PC-9 (cell line): ENCODE results near the gene CPD. TPM values are rescaled to one million over a fixed set of nuclear protein-coding genes. Genes with fewer than 3 reads are reported as not detected.

ENCODE experiments used
- BruUV-seq: library from RNA; stranded (reverse); fragments of 400-500 nt; replicated peaks from 2 replicates; lab custom pipeline; 2021; lab: Mats Ljungman, UMichigan
- CTCF ChIA-PET: fragments of 300-600 bp; sonication (Branson Sonifier 250); formaldehyde crosslinking; loops from one replicate; lab custom pipeline; 2022; ENCODE audit warnings: antibody characterized with exemption; lab: Charles Lee
- POLR2A ChIA-PET: fragments of 300-600 bp; sonication (Branson Sonifier 250); formaldehyde crosslinking; loops from one replicate; lab custom pipeline; 2022; ENCODE audit warnings: antibody characterized with exemption; ENCODE audit not compliant: unreplicated experiment; lab: Charles Lee
- DNase-seq, 2 experiments: peaks; one replicate each; pipeline versions ENCODE4 v3.0.0 to v3.0.0-alpha.2; 2015 to 2022; ENCODE audit warnings: mixed read lengths in 1 of 2
- H2AFZ ChIP-seq: fragments of 200-600 bp; sonication (generic); 2 replicates; pipeline ENCODE4 v1.8.1; 2017; ENCODE audit warnings: antibody characterized with exemption
- H3F3A ChIP-seq: fragments of 200-600 bp; sonication (generic); 2 replicates; pipeline ENCODE4 v1.8.1; 2017; ENCODE audit warnings: antibody characterized with exemption, mild to moderate bottlenecking, low read depth; ENCODE audit not compliant: insufficient read depth
- H3K27ac ChIP-seq: fragments of 200-600 bp; sonication (generic); 2 replicates; pipeline ENCODE4 v1.6.1; 2016; ENCODE audit warnings: mixed run types
- H3K27me3 ChIP-seq: fragments of 200-600 bp; sonication (generic); 2 replicates; pipeline ENCODE4 v1.6.1; 2016; ENCODE audit warnings: low read depth, mixed run types; ENCODE audit not compliant: insufficient read depth
- H3K36me3 ChIP-seq: fragments of 200-600 bp; sonication (generic); 2 replicates; pipeline ENCODE4 v1.6.1; 2016; ENCODE audit warnings: low read depth, mixed run types
- H3K4me1 ChIP-seq: fragments of 200-600 bp; sonication (generic); replicated peaks from 2 replicates; pipeline ENCODE4 v1.6.1; 2016; ENCODE audit warnings: mixed run types; ENCODE audit not compliant: insufficient read depth
- H3K4me2 ChIP-seq: fragments of 200-600 bp; sonication (generic); 2 replicates; pipeline ENCODE4 v1.6.1; 2017; ENCODE audit warnings: mixed run types
- H3K4me3 ChIP-seq: fragments of 200-600 bp; sonication (generic); 2 replicates; pipeline ENCODE4 v1.6.1; 2016; ENCODE audit warnings: mixed run types
- H3K79me2 ChIP-seq: fragments of 200-600 bp; sonication (generic); 2 replicates; pipeline ENCODE4 v1.6.1; 2017; ENCODE audit warnings: low read depth, mixed run types
- H3K9me2 ChIP-seq: fragments of 200-600 bp; sonication (generic); 2 replicates; pipeline ENCODE4 v1.8.1; 2017; ENCODE audit warnings: mild to moderate bottlenecking; ENCODE audit not compliant: insufficient read depth
- H3K9me3 ChIP-seq: fragments of 200-600 bp; sonication (generic); 2 replicates; pipeline ENCODE4 v1.8.1; 2016; ENCODE audit warnings: low read depth; ENCODE audit not compliant: insufficient read depth
- H4K20me1 ChIP-seq: fragments of 200-600 bp; sonication (generic); 2 replicates; pipeline ENCODE4 v1.8.1; 2017; ENCODE audit not compliant: insufficient read depth
- EZH2 ChIP-seq: fragments of 200-600 bp; sonication (generic); IDR thresholded peaks from 2 replicates; pipeline ENCODE4 v1.8.0; 2017; ENCODE audit warnings: antibody characterized with exemption, low read depth
- intact Hi-C: fragments of 100-400 bp; cut with micrococcal nuclease; formaldehyde crosslinking; loops from one replicate; pipeline ENCODE4 v1.10.0; 2022; ENCODE audit not compliant: unreplicated experiment
- total RNA-seq: library from RNA; stranded (reverse); gene quantifications from 2 replicates; pipeline ENCODE4 v1.2.3, GENCODE V29; 2021
- TF ChIP-seq, protein P1 (sequence below): fragments of 200-600 bp; sonication (generic); conservative IDR thresholded peaks from 2 replicates; pipeline ENCODE4 v1.6.1; 2017; ENCODE audit warnings: mixed run types, antibody characterized with exemption, mild to moderate bottlenecking, moderate library complexity

The CPD gene
- total RNA-seq, 1 experiment from 2014 or later: 55.0 TPM

DNA sequence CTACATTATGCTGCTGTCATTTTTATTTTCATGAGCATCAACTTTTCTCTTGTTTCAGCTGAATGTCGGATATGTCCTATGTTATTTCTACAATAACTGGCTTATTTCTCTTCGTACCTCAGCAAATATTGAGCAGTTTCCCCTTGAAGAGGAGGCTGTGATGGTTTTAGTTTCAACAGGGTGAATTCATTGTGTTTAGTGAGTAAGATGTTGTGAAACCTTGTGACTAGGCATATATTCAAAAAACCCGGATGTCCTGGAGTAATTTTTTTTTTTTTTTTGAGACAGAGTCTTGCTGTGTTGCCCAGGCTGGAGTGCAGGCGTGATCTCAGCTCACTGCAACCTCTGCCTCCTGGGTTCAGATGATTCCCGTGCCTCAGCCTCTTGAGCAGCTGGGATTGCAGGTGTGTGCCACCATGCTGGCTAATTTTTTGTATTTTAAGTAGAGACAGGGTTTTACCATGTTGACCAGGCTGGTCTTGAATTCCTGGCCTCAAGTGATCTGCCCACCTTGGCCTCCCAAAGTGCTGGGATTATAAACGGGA lies 11.1 kb downstream of the CPD start:
- CTCF ChIA-PET: interaction anchor here (0.6 kb wide), 1 partner anchor 157 kb away, joined by 6 read pairs; no protein-coding TSS in a partner anchor

DNA sequence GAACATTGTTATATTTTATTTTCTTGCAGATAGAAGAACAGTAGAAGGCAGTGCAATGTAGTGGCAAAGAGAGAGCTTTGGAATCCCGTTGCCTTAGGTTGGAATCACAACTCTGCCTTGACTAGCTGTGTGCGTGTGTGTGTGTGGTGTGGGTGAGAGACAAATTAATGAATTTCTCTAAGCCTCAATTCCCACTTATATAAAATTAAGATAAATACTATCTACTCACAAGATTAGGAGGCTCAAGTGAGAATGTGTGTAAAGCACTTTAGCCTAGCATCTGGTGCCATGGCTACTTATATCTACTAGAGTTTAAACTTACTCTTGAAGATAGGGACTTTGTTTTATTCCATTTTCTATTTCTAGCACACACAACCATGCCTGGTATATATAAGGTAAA lies 12.8 kb downstream of the CPD start:
- CTCF ChIA-PET: no interaction called here
- DNase-seq: no peak
- Histone ChIP-seq H3K4me2 (no peak overlapping the region), H3K4me3 (no peak overlapping the region), H3K9me3 (no peaks in the 10 kb centered on the region), H2AFZ (no peak overlapping the region), H3K79me2 (0 out of 2 replicates have a peak, but pooled peaks cover 7% of the 10 kb centered on the region), H3K36me3 (peaks cover 15% of the 10 kb centered on the region), H3K27me3 (no peaks in the 10 kb centered on the region), H4K20me1 (no peaks in the 10 kb centered on the region; the same call in 1 of the 2 replicates), H3F3A (peaks cover 14% of the 10 kb centered on the region), H3K9me2 (no peaks in the 10 kb centered on the region), H3K27ac (no peak overlapping the region), H3K4me1 (0 out of 2 replicates have a peak, but pooled peaks cover 10% of the 10 kb centered on the region)
- no peak for TF ChIP-seq EZH2
- TF ChIP-seq, protein P1, sequence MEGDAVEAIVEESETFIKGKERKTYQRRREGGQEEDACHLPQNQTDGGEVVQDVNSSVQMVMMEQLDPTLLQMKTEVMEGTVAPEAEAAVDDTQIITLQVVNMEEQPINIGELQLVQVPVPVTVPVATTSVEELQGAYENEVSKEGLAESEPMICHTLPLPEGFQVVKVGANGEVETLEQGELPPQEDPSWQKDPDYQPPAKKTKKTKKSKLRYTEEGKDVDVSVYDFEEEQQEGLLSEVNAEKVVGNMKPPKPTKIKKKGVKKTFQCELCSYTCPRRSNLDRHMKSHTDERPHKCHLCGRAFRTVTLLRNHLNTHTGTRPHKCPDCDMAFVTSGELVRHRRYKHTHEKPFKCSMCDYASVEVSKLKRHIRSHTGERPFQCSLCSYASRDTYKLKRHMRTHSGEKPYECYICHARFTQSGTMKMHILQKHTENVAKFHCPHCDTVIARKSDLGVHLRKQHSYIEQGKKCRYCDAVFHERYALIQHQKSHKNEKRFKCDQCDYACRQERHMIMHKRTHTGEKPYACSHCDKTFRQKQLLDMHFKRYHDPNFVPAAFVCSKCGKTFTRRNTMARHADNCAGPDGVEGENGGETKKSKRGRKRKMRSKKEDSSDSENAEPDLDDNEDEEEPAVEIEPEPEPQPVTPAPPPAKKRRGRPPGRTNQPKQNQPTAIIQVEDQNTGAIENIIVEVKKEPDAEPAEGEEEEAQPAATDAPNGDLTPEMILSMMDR: no peak
- BruUV-seq: no TSS peak
- intact Hi-C loops: no loop called here
- POLR2A ChIA-PET: no interaction called here

More for the DNA sequence above, 11.1 kb downstream of the CPD start:
- Histone ChIP-seq H3K9me2 (no peaks in the 10 kb centered on the region), H4K20me1 (no peaks in the 10 kb centered on the region; the same call in 1 of the 2 replicates), H3K36me3 (peaks cover 21% of the 10 kb centered on the region), H2AFZ (no peak overlapping the region), H3K4me1 (no peaks in the 10 kb centered on the region), H3K4me3 (no peak overlapping the region), H3K27me3 (no peaks in the 10 kb centered on the region), H3K9me3 (no peaks in the 10 kb centered on the region), H3F3A (0 out of 2 replicates have a peak, but pooled peaks cover 6% of the 10 kb centered on the region), H3K79me2 (peaks cover 6% of the 10 kb centered on the region; the same call in 1 of the 2 replicates), H3K27ac (no peak overlapping the region), H3K4me2 (no peak overlapping the region)
- no TSS peak for BruUV-seq
- intact Hi-C loops: no loop called here
- TF ChIP-seq EZH2: no peak
- TF ChIP-seq, protein P1: no peak
- DNase-seq: no peak
- POLR2A ChIA-PET: no interaction called here

DNA sequence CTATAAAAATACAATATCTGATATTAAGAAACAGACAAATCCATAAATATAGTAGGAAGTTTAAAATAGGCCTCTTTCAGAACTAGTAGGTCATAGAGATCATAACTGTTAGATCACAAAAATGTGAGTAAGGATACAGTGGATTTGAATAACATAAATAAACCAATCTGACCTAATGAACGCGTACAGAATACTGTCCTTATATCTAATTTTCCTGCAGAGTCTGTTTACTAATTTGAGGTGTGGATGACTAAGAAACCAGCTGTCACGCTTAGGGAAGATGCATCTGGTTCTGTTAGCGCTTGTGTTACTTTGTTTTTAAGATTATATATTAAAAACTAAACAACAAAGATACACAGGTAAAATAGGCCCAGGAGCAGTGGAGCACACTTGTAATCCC lies 14.8 kb downstream of the CPD start:
- DNase-seq: no peak
- BruUV-seq: no TSS peak
- Histone ChIP-seq H4K20me1 (no peaks in the 10 kb centered on the region; the same call in 1 of the 2 replicates), H3F3A (peaks cover 14% of the 10 kb centered on the region), H3K9me3 (no peaks in the 10 kb centered on the region), H3K4me1 (0 out of 2 replicates have a peak, but pooled peaks cover 10% of the 10 kb centered on the region), H3K4me2 (no peak overlapping the region), H3K9me2 (no peaks in the 10 kb centered on the region), H3K27me3 (no peaks in the 10 kb centered on the region), H3K27ac (no peak overlapping the region), H3K79me2 (peaks cover 7% of the 10 kb centered on the region; the same call in 1 of the 2 replicates), H3K4me3 (no peak overlapping the region), H2AFZ (no peak overlapping the region), H3K36me3 (0 out of 2 replicates have a peak, but pooled peaks cover 4% of the 10 kb centered on the region)
- POLR2A ChIA-PET: interaction anchor here (0.6 kb wide), 1 partner anchor 262 kb away, joined by 19 read pairs; no protein-coding TSS in a partner anchor
- intact Hi-C loops: no loop called here
- TF ChIP-seq, protein P1: no peak
- no peak for TF ChIP-seq EZH2
- CTCF ChIA-PET: interaction anchor here (0.6 kb wide), 1 partner anchor 269 kb away, joined by 4 read pairs; no protein-coding TSS in a partner anchor
